ENCODE measurements around the gene KRTCAP2. TPM values are rescaled to one million over a fixed set of nuclear protein-coding genes. Genes with fewer than 3 reads are reported as not detected.
"Not testable (repeated sequence)": the region's sequence is repeated elsewhere in the genome, so short reads cannot be mapped to it uniquely, and the experiment has no call there.

Gene KRTCAP2
- total RNA-seq = 100 to 1,000 TPM in 6 of 7 donors, 10 to 100 TPM in 1; 96.5 to 209 (median 158) TPM
- polyA plus RNA-seq = 100 to 1,000 TPM; 219 to 499 TPM
- long read RNA-seq, donor 1, transcript KRTCAP2-206 (4 exons, 785 nt) = major isoform, 24 of 39 reads
- long read RNA-seq, donor 1, transcript KRTCAP2-201 (5 exons, 552 nt) = minor isoform, 14 of 39 reads
- long read RNA-seq, donor 1, partial matches to known transcripts = 1 of 39 reads
- long read RNA-seq, donor 1, other reads (novel, unspliced or antisense) = 0 of 39 reads
- long read RNA-seq, donor 2, transcript KRTCAP2-206 (4 exons, 785 nt) = major isoform, 183 of 281 reads
- long read RNA-seq, donor 2, transcript KRTCAP2-201 (5 exons, 552 nt) = minor isoform, 94 of 281 reads
- long read RNA-seq, donor 2, partial matches to known transcripts = 0 of 281 reads
- long read RNA-seq, donor 2, other reads (novel, unspliced or antisense) = 0 of 281 reads
- long read RNA-seq, donor 3, transcript KRTCAP2-206 (4 exons, 785 nt) = major isoform, 78 of 143 reads
- long read RNA-seq, donor 3, transcript KRTCAP2-201 (5 exons, 552 nt) = minor isoform, 60 of 143 reads
- long read RNA-seq, donor 3, partial matches to known transcripts = 0 of 143 reads
- long read RNA-seq, donor 3, other reads (novel, unspliced or antisense) = 2 of 143 reads

DNA sequence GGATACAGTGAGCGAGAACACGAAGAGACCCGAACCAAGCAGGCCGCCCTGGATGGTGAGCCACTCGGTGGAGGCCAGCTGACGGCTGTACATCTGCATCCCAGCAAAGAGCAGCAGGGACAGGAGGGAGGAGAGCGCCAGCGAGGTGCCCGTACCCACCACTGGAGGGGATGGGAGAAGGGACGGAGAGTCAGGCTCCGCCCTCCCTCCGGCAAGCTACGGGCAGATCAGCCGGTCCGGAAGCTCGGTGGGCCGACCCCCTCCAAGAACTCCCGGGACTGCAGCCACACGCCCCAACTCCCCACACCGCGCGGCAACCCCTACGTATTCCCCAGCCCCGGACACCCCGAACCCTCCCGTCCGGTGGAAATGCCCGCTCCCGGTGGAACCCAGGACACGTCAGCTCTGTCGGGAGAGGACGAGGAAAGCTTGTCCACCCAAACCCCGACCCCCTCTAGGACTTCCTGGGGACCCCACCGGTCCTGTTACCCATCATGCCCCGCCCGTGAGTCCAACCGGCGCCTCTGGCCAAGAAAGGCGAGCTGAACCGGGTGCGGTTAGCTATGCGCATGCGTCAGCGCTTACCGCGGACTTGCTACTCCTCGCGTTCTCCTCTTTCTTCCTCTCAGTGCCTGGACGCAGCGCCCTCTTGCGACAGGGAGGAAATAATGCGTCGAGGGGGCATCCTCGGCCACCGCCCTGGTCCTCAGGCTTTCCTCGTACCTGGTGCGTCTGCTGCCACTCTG, at the start of gene KRTCAP2:
Gene KRTCAP2, minus strand, starts transcription at position 573 of the 746 bp plus-strand sequence. Its CDS starts 80 bp downstream, at position 493.
- DNase-seq = peak; percentile 94 to 96 (median 96)
- H3K36me3 ChIP-seq = no peaks in the 10 kb centered on the region
- H3K4me3 ChIP-seq = peak within 1 kb of the TSS; percentile 95
- no peaks in the 10 kb centered on the region for H3K27me3 ChIP-seq
- H3K27ac ChIP-seq = peak within 1 kb of the TSS; percentile 56 to 80
- 0 to 1% (median 1%) methylated on average over 49 to 57 of the region's 57 CpGs for WGBS, 3 donors
- TF ChIP-seq, protein P1, sequence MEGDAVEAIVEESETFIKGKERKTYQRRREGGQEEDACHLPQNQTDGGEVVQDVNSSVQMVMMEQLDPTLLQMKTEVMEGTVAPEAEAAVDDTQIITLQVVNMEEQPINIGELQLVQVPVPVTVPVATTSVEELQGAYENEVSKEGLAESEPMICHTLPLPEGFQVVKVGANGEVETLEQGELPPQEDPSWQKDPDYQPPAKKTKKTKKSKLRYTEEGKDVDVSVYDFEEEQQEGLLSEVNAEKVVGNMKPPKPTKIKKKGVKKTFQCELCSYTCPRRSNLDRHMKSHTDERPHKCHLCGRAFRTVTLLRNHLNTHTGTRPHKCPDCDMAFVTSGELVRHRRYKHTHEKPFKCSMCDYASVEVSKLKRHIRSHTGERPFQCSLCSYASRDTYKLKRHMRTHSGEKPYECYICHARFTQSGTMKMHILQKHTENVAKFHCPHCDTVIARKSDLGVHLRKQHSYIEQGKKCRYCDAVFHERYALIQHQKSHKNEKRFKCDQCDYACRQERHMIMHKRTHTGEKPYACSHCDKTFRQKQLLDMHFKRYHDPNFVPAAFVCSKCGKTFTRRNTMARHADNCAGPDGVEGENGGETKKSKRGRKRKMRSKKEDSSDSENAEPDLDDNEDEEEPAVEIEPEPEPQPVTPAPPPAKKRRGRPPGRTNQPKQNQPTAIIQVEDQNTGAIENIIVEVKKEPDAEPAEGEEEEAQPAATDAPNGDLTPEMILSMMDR (IDR thresholded peaks at IDR 0.05) = peak; percentile 92 to 98 (median 96)
- peak; percentile 72 for TF ChIP-seq POLR2A (IDR thresholded peaks at IDR 0.05)
- TF ChIP-seq EP300 (IDR thresholded peaks at IDR 0.05) = no peak
- intact Hi-C loops (cut with DNase I) = loop anchor here in 2 of 4 donors (5.0 to 10.0 kb wide), 3 partner anchors 36 to 422 kb away; partner anchors contain the start of genes RUSC1 (in 1 of the 2) and SLC50A1 (in 1 of the 2)
- no peaks in the 10 kb centered on the region for H3K4me1 ChIP-seq (ENCODE audit: insufficient read depth)
- no peaks in the 10 kb centered on the region for H3K9me3 ChIP-seq

DNA sequence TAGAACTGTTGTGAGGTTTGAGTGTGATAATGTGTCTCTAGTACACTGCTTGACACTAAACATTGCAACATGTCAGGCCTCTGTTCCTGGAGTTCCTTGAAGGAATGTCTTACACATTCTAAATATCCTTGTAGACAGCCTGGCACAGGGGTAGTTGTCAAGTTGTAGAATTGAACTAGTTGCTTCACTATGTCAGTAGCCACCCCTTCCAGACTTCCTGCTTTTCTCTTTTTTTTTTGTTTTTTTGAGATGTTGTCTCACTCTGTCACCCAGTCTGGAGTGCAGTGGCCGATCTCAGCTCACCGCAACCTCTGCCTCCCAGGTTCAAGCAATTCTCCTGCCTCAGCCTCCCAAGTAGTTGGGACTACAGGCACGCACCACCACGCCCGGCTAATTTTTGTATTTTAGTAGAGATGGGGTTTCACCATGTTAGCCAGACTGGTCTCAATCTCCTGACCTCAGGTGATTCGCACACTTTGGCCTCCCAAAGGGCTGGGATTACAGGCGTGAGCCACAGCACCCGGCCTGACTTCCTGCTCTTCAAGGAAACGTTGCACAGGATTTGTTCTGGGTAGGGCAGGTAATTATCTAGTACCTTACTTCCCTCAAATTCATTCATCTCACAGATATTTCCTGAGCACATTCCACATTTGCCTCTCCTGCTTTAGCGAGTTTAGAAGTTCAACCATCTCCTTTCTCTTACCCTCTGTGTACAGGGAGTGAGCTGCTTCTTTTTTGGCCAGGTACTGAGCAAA, 47.3 kb upstream of the KRTCAP2 start:
- WGBS, 3 donors = 90 to 93% (median 92%) methylated on average over 10 of the region's 10 CpGs
- H3K4me1 ChIP-seq (ENCODE audit: insufficient read depth); H3K27me3 ChIP-seq; H3K36me3 ChIP-seq; H3K27ac ChIP-seq; DNase-seq; H3K4me3 ChIP-seq; intact Hi-C loops (cut with DNase I); H3K9me3 ChIP-seq: not testable (repeated sequence)

DNA sequence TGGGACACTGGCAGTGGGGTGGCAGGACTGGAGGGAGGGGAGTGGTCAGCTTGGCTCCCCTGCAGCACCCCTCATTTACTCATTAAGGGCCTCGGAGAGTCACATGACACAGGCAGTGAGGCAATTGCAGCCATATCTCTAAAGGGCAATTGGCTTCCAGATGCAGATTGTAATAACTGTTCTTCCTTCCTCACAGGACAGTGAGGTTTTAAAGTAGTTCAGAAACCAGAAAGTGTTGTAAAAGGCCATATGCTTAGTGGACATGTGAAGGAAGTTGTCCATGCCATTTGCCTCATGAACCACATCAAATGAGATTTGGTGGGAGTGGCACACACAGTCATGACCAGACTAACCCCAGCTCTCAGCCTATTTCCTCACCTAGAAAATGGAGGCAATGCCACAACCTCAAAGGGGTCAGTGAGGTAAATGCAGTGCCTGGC, 46.5 kb upstream of the KRTCAP2 start:
- no peaks in the 10 kb centered on the region for H3K27me3 ChIP-seq
- no peak overlapping the region for H3K4me3 ChIP-seq
- TF ChIP-seq, protein P1 (IDR thresholded peaks at IDR 0.05) = no peak
- no peak for TF ChIP-seq POLR2A (IDR thresholded peaks at IDR 0.05)
- no peak for TF ChIP-seq EP300 (IDR thresholded peaks at IDR 0.05)
- intact Hi-C loops (cut with DNase I) = no loop called here
- no peaks in the 10 kb centered on the region for H3K4me1 ChIP-seq (ENCODE audit: insufficient read depth)
- WGBS, 3 donors = 2 to 9% (median 4%) methylated on average over 1 of the region's 1 CpG
- H3K27ac ChIP-seq = no peak overlapping the region
- peak in 4 of 5 donors; percentile 44 to 62 (median 52) for DNase-seq
- H3K36me3 ChIP-seq = no peaks in the 10 kb centered on the region
- H3K9me3 ChIP-seq = no peaks in the 10 kb centered on the region

DNA sequence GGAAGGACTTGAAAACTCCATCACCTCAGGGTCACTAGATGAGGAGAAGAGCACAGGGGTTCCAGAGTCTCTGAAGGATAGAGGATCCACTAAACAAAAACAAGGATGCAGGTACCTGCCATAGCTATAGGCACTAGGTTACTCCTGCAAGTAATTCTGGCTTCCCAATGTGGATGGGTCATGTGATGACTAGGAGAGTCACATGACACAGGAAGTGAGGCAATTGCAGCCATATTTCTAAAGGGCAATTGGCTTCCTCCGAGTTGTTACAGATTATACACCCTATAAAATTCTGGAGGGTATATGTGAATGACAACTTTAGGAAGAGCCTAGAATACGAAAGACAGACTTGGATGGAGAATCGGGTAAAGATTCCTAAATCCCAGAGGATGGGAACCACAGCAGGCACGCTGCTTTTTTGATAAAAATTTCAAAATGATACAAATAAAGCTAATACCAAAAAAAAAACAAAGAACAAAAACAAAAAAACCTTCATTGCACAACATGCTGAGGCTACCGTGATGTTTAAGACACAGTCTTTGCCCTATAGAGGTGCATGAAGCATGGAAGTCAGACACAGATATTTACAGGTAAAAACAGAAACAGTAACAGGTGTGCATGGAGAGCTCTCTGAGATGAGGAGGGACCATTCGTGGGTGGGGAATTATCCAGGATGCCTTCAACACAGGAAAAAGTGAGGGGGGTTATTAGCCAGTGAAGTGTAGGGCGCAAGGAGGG, 45.9 kb upstream of the KRTCAP2 start:
- Histone ChIP-seq H3K36me3 (no peaks in the 10 kb centered on the region), H3K27me3 (no peaks in the 10 kb centered on the region), H3K9me3 (no peaks in the 10 kb centered on the region), H3K27ac (no peak overlapping the region), H3K4me3 (no peak overlapping the region), H3K4me1 (ENCODE audit: insufficient read depth) (no peaks in the 10 kb centered on the region)
- intact Hi-C loops (cut with DNase I) = no loop called here
- peak in 3 of 5 donors; percentile 55 to 79 (median 59) for DNase-seq
- WGBS, 3 donors = 21 to 22% (median 22%) methylated on average over 7 of the region's 7 CpGs
- TF ChIP-seq POLR2A (IDR thresholded peaks at IDR 0.05) = no peak
- TF ChIP-seq EP300 (IDR thresholded peaks at IDR 0.05) = no peak
- TF ChIP-seq, protein P1 (IDR thresholded peaks at IDR 0.05) = no peak

DNA sequence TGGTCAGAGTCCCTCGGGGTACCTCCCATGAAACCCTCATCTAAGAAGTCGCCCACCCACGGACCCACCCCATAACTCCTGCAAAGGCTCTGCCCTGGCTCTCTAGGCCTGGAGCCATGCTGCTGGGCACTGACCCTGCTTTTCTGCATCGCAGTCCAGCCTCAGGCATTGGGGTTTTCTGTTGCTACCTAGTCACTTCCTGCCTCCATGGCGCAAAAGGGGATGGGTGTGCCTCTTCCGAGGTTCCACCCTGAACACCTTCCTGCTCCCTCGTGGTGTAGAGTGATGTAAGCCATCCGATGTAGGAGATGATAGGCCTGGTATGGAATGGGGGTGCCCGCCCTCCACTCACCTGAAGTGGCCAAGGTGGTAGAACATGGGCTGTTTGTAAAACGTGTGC, 41.6 kb upstream of the KRTCAP2 start:
- 69 to 71% (median 71%) methylated on average over 4 to 9 of the region's 10 CpGs for WGBS, 3 donors
- intact Hi-C loops (cut with DNase I); H3K27me3 ChIP-seq; H3K27ac ChIP-seq; DNase-seq; H3K4me1 ChIP-seq (ENCODE audit: insufficient read depth); H3K36me3 ChIP-seq; H3K4me3 ChIP-seq; H3K9me3 ChIP-seq: not testable (repeated sequence)

DNA sequence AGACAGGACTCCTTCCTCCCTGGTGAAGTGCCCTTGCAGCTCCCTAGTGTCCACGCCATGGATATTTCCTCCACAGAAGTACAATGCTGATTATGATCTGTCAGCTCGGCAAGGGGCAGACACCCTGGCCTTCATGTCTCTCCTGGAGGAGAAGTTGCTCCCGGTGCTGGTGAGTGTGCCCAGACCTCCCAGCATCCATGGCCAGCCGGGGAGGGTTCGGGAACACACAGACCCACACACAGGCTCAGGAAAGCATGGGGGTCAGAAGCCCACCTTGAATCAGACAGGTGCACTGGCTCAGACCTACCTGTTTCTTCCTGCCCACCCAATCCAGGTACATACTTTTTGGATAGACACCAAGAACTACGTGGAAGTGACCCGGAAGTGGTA, 38.9 kb upstream of the KRTCAP2 start:
- H3K4me1 ChIP-seq (ENCODE audit: insufficient read depth); H3K36me3 ChIP-seq; H3K27me3 ChIP-seq; DNase-seq; H3K9me3 ChIP-seq; H3K4me3 ChIP-seq; H3K27ac ChIP-seq; intact Hi-C loops (cut with DNase I): not testable (repeated sequence)
- 51 to 55% (median 53%) methylated on average over 5 to 7 of the region's 7 CpGs for WGBS, 3 donors

All from ovary (tissue), 10 donors.